A172 (cell line): ENCODE measurements around the gene MYO5C. TPM values are rescaled to one million over a fixed set of nuclear protein-coding genes. Genes with fewer than 3 reads are reported as not detected.

ENCODE experiments used
- DNase-seq: peaks from one replicate; pipeline ENCODE4 v3.0.0-alpha.2; 2015; ENCODE audit warnings: low spot score
- total RNA-seq: library from RNA; depleted of rRNA; stranded (reverse); fragments of >200 nt; shearing (Covaris generic); gene quantifications from 2 replicates; pipeline ENCODE4 v1.2.3, GENCODE V29; 2014

MYO5C gene
- total RNA-seq, 1 experiment from 2014 or later, result 0.88 TPM

DNA sequence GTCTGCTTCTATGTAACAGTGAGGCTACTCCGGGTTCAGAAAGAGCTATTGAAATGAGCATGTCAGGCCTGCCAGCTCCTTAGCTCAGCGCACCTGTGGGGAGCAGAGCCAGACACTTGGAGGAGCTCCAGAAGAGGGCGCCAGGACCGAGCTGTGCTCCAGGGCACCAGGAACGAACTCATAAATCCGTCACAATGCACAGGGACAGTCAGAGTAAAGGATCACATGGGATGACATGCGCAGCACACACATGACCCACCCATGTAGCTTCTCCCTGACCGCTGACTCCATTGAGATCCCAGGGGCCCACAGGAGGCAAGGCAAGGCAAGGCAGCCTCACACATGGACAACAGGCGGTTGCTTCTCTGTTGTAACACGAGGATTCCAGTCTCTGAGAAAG is 78.4 kb downstream of the MYO5C start:
- no peak for DNase-seq

DNA sequence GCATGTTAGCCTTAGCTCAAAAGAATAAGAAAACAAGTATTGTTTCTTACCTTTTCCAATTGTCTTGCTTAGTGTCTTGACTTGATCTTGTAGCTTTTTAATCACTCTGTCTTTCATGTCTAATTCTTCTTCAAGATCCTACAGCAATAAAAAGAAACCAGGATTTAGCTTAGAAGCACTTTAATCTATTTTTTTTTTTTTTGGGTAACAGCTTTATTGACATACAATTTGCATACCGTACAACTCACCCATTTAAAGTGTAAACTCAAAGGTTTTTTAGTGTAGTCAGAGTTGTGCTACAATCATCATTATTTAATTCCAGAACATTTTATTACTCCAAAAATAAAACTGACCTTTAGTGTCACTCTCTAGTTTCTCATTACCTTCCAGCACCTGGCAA is 81.1 kb downstream of the MYO5C start:
- no peak for DNase-seq

DNA sequence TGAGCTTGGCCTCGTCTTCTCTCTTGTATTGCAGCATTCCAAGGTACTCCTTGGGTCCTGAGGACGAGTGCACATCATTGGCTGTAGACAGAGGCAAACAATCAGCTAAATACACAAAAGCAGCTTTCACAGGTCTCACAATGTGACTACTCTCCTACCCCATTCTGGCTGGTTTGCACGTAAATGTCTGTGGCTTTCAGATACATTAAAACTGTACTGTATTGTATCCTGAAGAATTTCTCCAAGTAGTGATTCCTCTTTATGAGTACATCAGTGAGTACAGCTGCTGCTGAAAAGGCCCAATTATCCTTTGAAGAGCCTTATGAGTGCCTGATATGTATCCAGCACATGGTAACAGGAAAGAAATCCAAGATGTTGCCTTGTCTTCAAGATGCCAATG is 82.4 kb downstream of the MYO5C start:
- DNase-seq, result no peak

DNA sequence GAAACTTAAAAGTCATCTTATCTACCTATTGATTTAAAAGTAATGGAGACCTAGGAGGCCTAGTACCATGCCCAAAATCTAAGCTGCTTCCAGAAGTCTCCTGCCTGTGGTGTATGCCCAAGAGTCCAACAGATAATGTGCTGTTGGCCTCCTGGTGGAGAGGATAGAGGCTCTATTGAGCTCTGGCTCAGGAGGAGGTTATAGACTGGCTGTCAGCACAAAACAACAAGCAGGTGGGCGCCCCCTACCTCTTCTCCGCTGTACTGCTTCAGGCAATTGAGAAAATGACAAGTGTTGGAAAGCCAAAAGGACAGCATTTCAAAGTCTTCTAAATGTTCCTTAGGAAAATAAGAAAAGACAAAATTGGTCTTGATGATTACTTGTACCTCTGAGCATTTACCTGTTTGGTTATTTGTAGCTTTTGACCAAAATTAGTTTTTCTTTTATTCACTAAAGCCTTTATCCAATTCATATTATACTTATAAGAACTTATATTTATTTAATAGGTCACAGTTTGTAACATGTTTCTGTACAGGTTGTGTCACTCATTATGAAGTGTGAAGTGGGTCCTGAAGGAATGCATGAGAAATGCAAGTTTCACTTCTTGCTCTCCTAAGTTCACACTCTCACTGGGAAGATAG is 87.2 kb downstream of the MYO5C start:
- peak; percentile 72 for DNase-seq

DNA sequence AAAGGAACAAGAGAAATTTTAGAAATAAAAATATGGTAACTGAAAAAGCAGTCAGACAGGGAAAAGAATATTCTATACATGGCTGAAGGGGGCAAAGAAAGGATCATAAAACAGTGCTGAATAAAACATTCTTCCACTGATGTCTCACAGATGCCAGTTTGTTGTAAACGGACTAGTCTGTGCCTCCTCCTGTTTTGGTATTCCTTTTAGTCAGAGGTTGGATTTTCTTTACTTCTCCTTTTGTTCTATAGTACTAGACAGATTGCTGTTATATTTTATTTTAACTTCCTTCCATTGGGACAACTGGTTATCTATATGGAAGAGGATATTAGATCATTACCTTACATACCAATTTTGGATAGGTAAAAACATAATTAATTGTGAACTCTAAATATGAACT is 88.4 kb downstream of the MYO5C start:
- no peak for DNase-seq

DNA sequence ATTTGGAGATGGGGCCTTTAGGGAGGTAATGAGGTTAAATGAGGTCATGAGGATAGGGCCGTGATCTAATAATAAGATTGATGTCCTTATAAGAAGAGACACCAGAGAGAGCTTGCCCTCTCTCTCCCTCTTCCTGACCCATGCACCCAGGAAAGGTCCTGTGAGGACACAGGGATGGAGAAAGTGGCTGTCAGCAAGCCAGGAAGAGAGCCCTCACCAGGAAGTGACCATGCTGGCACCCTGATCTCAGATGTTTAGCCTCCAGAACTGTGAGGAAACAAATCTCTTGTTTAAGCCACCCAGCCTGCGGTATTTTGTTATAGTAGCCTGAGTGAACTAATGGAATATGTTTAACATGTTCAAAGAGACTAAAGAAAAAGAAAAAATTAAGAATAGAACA is 89.2 kb downstream of the MYO5C start:
- DNase-seq, result no peak

DNA sequence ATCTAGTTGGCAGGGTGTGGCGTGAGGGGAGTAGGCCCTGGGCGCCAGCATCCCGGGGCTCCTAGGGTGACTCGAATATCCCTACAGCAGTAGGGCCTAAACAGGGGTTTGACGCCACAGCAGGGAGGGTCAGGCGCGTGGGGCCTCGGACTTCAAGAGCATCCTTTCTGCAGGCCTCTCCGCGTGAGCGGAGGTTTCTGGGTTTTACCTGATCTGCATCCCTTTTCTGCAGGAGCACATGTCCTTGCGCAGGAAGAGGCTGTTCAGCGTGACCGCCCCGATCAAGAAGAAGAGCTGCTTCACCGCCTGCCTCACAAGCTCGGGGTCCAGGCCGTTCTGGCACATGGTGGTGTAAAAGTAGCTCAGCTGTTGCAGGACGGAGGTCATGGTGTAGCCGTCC is 90.9 kb downstream of the MYO5C start:
- no peak for DNase-seq

DNA sequence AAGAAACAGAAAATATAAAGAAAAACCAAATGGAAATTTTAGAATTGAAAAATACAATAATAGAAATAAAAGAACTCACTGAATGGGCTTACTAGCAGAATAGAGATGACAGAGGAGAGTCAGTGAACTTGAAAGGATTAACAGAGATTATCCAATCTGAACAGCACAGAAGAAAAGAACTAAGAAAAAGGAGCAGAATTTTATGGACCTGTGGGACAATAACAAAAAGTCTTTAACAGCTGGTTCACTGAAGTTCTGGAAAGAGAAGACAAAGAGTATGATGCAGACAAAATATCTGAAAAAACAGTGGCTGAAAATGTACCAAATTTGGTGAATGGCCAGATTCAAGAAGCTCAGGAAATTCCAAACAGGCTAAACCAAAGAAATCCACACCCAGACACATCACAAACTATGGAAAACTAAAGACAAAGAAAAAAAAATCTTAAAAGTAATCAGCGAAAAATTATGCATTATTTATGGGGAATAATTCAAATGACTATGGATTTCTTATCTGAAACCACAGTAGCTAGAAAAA is 94.7 kb downstream of the MYO5C start:
- DNase-seq, result no peak

DNA sequence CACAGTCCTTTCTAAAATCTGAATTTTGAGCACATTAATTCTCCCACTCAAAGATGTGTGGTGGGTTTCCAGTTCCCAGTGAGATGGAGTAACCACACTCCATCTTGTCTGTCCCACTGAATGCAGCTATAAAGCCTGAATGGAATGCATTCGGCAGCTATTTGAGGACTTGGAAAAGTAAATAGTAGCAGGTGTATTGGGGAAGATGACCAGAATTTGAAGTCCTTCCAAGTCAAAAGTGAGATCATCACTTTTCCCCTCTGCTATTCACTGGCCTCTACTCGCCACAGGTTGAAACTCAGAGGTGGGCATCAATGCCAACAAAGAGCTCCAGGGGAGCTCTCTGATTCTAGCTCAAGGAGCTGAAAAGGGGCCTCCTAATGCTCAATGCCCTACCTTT is 96.3 kb downstream of the MYO5C start:
- no peak for DNase-seq

DNA sequence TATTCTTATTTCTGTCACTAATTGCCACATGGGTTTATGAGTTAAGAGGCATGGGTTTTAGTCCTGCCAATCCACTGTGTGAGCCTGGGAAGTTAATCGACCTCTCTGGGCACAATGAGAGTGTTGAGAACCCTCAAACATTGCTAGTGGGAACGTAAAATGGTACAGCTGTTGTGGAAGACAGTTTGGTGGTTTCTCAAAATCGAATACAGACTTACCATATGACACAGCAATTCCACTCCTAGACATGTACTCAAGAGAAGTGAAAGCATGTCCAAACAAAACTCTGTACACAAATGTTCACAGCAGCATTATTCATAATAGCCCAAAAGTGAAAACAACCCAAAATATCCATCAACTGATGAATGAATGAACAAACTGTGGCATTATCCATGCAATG is 98.7 kb downstream of the MYO5C start:
- DNase-seq, result no peak

DNA sequence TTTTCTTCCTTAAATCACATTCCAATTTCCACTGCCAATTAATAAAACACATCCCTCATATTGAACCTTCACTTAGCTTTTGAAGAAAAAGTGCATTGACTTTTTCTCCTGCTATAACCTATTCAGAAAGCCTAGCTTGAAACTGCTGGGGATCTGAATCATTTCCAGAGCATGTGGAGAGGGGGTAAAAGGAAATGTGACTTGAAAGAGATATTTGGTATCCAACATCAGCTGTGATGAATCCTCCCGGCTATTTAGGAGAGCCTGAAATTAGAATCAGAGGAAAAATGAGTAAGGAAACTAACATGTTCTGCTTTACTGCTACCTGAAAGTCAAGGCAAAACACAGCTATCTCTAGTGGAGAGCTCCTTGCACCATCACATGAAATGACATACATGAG is 101.8 kb downstream of the MYO5C start:
- DNase-seq, result no peak

DNA sequence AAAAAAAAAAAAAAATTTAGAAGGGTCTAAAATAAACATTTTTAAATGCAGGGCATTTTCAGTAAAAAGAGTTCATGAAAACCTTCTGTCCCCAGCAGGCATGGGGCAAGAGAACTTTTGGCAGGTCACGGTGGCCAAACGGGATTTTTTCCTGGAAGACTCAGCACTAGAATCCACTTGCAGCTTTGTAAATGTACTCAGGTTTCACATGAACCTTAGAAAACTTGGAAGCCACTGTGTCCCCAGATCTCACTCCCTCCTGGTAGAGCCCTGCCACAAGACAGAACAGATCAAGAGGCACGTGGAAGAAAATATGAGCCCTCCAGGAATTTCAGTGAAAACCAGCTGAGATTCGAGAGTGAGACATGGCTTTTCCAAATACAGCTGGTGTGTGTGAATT is 102.3 kb downstream of the MYO5C start:
- DNase-seq, result no peak

DNA sequence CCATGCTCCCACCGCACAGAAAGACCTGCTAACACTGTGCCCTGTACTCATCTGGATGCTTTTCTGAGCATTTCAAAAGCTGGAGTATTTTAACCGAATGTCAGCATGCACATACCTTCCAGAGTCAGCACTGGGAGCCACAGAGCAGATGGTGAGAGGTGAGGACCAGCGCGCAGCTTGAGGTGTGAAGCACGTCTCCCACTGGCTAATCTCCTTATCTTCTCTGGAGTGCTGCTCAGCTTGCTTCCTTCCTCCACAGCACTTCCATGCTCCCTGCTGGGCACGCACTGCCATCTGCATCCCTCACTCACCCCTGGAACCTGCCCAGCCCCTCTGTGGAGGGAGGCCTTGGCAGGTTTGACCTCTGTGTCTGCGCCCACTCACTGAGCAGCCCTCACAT is 104.4 kb downstream of the MYO5C start, which contains the start of gene GNB5:
Gene GNB5, minus strand, starts transcription at position 186 of the 400 bp plus-strand sequence. CDS start 6,716 bp downstream, outside the sequence.
- DNase-seq, result no peak

DNA sequence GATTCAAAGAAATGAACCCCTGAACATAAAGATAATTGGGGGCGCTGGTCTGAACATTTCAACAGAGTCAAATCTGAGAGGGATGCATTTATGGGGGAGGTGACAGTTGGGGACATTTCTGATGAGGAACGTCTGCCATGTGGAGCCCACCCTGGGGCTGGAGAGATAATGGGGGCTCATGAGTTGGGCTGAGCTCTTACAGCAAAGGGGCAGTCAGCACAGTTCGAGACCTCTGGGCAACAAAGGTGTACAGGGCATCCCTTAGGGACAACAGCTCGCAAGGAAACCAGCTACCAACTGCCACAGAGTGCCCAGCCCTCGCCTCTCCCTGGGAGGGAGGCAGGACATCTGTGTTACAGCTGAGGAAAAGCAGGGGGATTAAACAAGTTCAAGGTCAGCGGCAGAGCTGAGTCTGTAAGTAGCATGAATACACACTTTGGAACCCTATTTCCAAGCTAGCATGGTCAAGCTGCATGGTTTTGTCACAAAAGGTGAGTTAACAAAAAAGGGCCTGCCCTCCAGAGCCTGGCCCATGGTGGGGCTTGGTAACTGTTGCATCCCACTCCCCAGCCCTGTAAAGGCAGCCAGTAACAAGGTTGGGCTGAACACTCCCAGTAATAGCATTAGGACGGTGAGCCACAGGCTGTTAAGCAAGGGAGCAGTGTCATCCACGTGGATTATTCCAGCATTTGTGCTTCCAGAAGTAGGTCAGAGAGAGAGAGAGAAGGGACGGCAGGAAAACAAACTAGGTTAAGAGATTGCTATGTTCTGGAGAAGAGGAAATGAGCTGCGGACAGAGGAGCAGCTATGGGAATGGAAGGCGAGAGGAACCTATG is 108.7 kb downstream of the MYO5C start:
- DNase-seq, result no peak

DNA sequence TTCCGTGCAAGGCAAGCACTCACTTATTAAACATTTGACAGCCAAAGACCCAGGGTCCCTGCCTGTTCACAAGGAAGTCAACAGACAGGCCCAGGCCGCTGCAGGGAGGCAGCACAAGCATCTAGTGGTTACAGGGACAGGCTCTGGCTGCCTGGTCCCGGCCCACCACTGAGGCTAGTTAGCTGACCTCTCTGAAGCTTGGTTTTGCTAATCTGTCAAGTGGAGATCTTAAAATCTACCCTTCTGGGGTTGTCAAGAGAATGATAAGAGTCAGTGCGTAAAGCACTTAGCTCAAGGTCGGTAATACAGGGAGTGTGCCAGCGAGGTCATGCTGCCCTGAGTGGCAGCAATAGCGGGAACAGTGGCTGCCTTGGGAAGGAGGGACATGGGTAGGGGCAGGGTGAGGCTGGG is 110.4 kb downstream of the MYO5C start:
- DNase-seq, result no peak

DNA sequence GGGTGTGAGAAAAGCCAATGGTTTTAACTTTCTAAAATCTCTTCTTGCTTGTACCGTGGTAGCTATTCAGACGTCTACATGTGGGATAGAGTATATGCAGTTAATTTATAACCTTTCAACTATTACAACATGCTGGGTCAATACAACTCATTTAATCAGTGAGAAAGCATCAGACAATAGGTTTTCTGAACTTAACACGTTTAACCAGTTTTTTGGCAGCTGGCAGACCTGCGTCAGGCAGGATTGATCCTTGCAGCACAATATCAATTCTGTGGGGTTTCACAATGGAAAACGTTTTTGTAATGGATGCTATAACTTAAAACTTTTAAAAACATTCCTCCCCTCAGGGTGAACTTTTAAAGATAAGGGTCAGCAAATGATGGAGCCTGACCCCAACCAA is 110.9 kb downstream of the MYO5C start:
- no peak for DNase-seq

DNA sequence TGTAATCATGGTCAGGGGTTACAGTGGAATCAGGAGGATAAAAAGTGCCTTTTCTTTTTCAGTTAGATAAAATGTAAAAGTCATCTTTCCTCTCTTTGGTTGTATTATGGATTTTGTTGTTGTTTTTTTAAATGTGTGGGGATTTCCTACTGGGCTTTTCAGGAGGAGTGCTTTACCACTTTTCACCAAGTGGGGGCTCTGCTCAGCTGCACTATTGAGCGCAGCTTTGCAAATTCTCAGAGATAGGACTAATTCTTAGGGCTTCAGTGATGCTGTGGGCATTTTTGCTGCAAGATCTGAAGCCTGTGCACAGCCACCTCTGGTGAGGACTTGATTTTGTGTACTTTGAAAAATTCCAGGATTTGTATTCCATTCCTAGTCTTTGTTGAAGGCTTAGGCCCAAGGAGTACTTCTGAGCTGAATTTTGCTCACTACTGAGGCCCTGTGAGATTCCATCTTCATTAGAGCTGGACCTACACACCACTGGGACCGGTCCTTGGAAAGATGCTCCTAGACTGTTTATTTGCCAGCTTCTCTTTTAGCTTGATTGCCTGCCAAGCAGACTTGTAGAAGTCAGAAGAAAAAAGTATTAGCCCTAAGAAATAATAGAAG is 111.9 kb downstream of the MYO5C start:
- peak; percentile 22 for DNase-seq

DNA sequence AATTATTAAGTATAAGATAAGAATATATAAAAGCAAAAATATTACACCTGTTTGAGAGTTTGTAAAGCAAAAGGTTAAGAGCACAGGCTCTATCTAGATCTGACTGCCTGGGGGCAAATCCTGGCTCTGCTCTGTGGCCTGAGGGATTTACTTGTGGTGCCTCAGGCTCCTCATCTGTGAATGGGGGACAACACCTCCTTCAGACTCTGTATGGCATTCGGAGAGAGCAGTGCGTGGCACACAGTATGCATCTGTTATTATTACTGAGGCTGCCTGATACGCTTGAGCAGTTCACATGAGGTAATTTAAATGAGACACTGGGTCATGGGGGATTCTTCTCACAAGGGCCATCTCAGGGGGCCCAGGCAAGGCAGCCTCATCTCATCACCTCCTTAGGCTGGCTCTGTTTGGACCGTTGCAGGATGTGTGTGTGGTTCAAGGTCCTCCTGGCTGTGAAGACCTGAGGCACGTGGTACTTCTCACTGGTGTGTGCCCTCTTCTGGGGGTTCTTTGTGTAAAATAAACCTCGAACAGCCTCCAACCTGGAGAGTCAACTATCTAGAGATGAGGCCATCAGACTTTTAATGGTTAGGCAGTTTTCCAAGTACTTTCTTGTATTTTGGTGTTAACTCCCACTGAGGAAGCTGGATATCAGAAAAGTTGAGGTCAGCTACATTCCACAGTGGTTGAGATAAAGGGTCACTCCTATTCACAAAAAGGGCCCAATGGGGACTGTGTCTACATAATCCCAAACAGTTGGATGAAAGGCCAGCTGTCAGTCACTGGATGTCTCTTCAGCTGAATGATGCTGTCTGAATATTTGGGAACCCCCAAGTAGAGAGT is 113.4 kb downstream of the MYO5C start:
- no peak for DNase-seq

DNA sequence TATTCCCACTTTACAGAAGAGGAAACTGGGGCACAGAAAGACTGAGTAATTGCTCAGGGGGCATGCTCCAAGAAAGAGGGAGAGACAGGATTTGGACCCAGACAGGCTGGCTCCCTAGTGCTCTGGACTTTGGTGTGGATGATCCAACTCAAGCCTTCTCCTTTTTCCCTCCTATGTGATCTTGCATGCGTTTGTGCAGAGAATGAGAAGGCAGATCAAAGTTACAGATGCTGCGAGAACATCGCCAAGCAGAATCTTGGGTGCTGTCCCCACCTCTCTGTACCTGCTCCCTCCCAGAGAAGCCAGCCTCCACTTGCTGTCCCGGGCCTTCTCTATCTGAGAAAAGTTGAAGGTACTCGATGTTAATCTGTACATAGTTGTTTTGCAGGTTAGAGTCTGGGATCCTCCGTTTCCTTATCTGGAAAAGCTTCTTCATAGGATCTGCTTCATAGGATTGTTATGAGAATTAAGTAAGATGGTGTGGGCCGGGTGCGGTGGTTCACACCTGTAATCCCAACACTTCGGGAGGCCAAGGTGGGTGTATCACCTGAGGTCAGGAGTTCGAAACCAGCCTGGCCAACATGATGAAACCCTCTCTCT is 114.7 kb downstream of the MYO5C start:
- DNase-seq, result no peak

DNA sequence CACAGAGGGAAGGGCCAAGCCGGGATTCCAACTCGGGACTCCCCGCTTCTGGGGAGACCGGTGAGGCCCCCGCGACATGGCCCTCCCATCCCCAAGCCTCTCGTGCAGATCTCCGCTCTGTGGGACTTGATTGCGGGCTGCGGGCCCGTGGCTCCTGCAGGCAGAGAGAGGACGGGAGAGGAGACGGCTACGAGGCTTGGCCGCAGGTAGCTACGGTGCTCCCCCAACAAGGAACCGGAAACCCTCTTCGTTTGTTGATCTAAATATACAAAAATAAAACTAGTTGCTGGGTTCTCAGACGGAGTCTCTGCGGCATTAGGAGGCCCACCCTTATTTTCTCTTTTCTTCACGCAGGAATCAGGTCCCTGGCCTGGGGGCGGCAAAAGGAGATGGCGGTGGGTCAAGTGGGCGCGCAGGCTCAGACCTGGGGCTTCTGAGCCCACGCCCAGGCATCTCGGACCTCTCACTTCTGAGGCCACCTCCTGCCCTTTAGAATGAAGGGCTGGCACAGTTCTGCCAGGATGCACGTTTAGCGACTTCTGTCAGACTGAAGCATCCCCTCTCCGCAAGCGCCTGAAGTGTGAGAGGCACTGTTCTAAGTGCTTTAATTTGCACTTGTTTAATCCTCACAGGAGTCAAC is 115.3 kb downstream of the MYO5C start:
- DNase-seq, result peak; percentile 2
